Measurements from ENCODE around the gene VAV2. TPM values are rescaled to one million over a fixed set of nuclear protein-coding genes. Genes with fewer than 3 reads are reported as not detected.

The VAV2 gene
- total and polyA plus RNA-seq, 12 donors: 2.9 to 7.1 (median 5.0) TPM

- Histone ChIP-seq H3K27ac (no peak overlapping the region), H3K4me1 (peaks cover 0 to 6% (median 0%) of the 10 kb centered on the region in 9 donors), H3K9me3 (peaks cover 0 to 14% (median 9%) of the 10 kb centered on the region in 11 donors), H3K27me3 (no peaks in the 10 kb centered on the region), H3K4me3 (no peak overlapping the region), H3K36me3 (no peaks in the 10 kb centered on the region)
- ATAC-seq (no peak), DNase-seq (no peak)
- intact Hi-C loops (cut with DNase I): no loop called here
- 46 to 59% methylated on average over 19 of the region's 19 CpGs for WGBS, 2 donors
- TF ChIP-seq CTCF (IDR thresholded peaks at IDR 0.05): no peak
Measured at GRCh38 chr9:133869674-133870405, 122.3 kb downstream of the VAV2 start.

DNA sequence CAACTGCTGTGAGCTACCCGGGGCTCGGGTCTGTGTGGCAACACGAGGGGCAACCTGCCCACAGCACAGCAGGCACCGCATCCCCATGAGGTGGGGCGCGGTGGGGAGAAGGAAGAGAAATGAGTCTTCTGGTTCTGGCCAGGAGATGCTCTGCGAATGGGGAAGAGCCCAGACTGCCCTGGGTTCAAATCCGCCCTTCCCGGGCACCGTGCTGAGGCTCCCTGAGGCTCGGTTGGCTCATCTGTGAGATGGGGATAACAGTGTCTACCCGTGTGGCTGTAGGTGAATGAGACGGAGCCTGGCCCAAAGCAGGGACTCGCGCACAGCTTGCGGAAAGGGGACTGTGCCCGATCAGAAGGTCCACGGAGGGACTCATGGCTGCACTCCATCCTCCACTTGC lies 123.9 kb downstream of the VAV2 start:
- ATAC-seq (no peak), DNase-seq (no peak)
- intact Hi-C loops (cut with DNase I): no loop called here
- Histone ChIP-seq H3K4me1 (peaks cover 0 to 16% (median 0%) of the 10 kb centered on the region in 9 donors), H3K36me3 (no peaks in the 10 kb centered on the region), H3K9me3 (peaks cover 0 to 15% (median 9%) of the 10 kb centered on the region in 11 donors), H3K27me3 (no peaks in the 10 kb centered on the region), H3K4me3 (no peak overlapping the region), H3K27ac (no peak overlapping the region)
- no peak for TF ChIP-seq CTCF (IDR thresholded peaks at IDR 0.05)
- 91 to 95% methylated on average over 18 of the region's 18 CpGs for WGBS, 2 donors

DNA sequence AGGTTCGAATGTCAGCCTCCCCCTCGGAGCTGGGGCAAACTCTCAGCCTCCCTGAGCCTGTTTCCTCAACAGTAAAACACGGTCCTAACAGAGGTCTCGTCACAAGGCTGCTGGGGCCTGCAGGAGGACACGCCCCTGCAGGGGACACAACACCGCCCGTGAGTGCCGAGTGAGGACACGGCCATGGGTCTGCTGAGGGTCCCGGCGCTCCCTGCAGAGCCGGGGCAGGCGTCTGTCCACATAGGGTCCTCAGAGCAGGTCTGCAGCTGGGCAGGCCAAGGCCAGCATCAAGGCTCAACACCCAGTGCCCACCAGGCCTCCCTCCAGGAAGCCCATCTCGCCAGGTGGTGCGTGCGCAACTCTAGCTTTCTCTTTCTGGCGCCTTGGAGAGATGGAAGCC lies 125.2 kb downstream of the VAV2 start:
- WGBS, 2 donors: 95 to 96% methylated on average over 17 of the region's 17 CpGs
- Histone ChIP-seq H3K4me1 (peaks cover 0 to 28% (median 0%) of the 10 kb centered on the region in 9 donors), H3K27me3 (no peaks in the 10 kb centered on the region), H3K27ac (no peak overlapping the region), H3K4me3 (no peak overlapping the region), H3K36me3 (no peaks in the 10 kb centered on the region), H3K9me3 (peaks cover 0 to 15% (median 9%) of the 10 kb centered on the region in 11 donors)
- TF ChIP-seq CTCF (IDR thresholded peaks at IDR 0.05): no peak
- peak in 1 of 8 donors; percentile 42 for ATAC-seq
- intact Hi-C loops (cut with DNase I): no loop called here
- DNase-seq: no peak

DNA sequence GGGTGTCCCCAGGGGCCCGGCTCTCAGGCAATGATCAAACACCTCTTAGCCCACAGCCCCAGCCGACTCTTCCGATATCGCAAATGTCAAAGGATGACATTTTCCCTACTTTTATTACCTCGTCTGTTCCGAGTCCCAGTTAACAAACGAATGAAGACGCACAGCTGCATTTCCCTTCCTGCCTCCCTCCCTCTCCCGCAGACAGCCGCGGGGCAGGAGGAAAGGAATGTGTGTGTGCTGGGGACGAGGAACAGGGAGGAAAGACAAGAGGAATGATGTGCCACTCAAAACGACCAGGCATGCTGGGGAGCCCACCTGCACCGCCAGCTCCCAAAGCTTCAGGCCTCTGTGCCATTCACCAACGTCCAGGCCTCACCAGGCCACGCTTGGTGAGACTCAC lies 128.1 kb downstream of the VAV2 start:
- WGBS, 2 donors: 74 to 80% methylated on average over 14 to 16 of the region's 16 CpGs
- H3K4me1 ChIP-seq: peaks cover 0 to 26% (median 0%) of the 10 kb centered on the region in 9 donors
- H3K4me3 ChIP-seq: no peak overlapping the region
- DNase-seq (no peak), ATAC-seq (no peak)
- no peaks in the 10 kb centered on the region for H3K27me3 ChIP-seq
- peaks cover 0 to 15% (median 9%) of the 10 kb centered on the region in 11 donors for H3K9me3 ChIP-seq
- H3K27ac ChIP-seq: peak overlapping the region in 4 of 10 donors; percentile 56 to 92 (median 70)
- intact Hi-C loops (cut with DNase I): no loop called here
- no peaks in the 10 kb centered on the region for H3K36me3 ChIP-seq
- TF ChIP-seq CTCF (IDR thresholded peaks at IDR 0.05): no peak
